Right atrium auricular region (tissue), 2 donors: ENCODE data around the gene WFS1. TPM values are rescaled to one million over a fixed set of nuclear protein-coding genes. Genes with fewer than 3 reads are reported as not detected.

Source experiments
- DNase-seq: peaks from one replicate; pipeline ENCODE4 v3.0.0-alpha.2; 2019; ENCODE audit warnings: low spot score
- H3K27ac ChIP-seq, 2 donors: fragments of 200-600 bp; sonication (generic); 1 replicate in 1 of 2; 2 replicates in 1 of 2; pipeline ENCODE4 v1.5.1; 2016 to 2019
- H3K27me3 ChIP-seq, 2 donors: fragments of 200-600 bp; sonication (generic); one replicate each; pipeline versions ENCODE4 v1.5.1 to v1.6.0; 2017 to 2019
- H3K36me3 ChIP-seq: fragments of 200-600 bp; sonication (generic); one replicate; pipeline ENCODE4 v1.5.1; 2016
- H3K4me1 ChIP-seq, 2 donors: fragments of 200-600 bp; sonication (generic); one replicate each; pipeline versions ENCODE4 v1.5.1 to v1.6.0; 2017 to 2019
- H3K4me3 ChIP-seq, 2 donors: fragments of 200-600 bp; sonication (generic); 1 replicate in 1 of 2; 2 replicates in 1 of 2; pipeline ENCODE4 v1.5.1; 2017 to 2019; ENCODE audit warnings: mild to moderate bottlenecking in 1 of 2, moderate library complexity in 1 of 2
- H3K9me3 ChIP-seq, 2 donors: fragments of 200-600 bp; sonication (generic); one replicate each; pipeline ENCODE4 v1.5.1; 2019
- CTCF ChIP-seq, 2 donors: fragments of 200-600 bp; sonication (generic); IDR thresholded peaks; one replicate each; pipeline ENCODE4 v1.5.1; 2019; ENCODE audit warnings: antibody characterized with exemption in 2 of 2
- total RNA-seq, 2 donors: library from RNA; depleted of rRNA; stranded (reverse); fragments of >200 nt; gene quantifications; one replicate each; pipeline ENCODE4 v1.1.0, GENCODE V29; 2016

WFS1 gene
- total RNA-seq, 2 donors from 2014 or later, result 111 to 112 TPM

- no peak for DNase-seq
- Histone ChIP-seq H3K27ac (no peak overlapping the region), H3K9me3 (no peaks in the 10 kb centered on the region), H3K4me1 (peaks cover 0 to 6% of the 10 kb centered on the region in 2 donors), H3K27me3 (no peaks in the 10 kb centered on the region), H3K36me3 (no peaks in the 10 kb centered on the region), H3K4me3 (no peak overlapping the region)
- no peak for TF ChIP-seq CTCF (IDR thresholded peaks at IDR 0.05)
Measured at GRCh38 chr4:6346373-6347110, 76.9 kb downstream of the WFS1 start.

- no peak for DNase-seq
- Histone ChIP-seq H3K27me3 (no peaks in the 10 kb centered on the region), H3K9me3 (no peaks in the 10 kb centered on the region), H3K27ac (no peak overlapping the region), H3K36me3 (no peaks in the 10 kb centered on the region), H3K4me1 (peaks cover 0 to under 1% of the 10 kb centered on the region in 2 donors), H3K4me3 (no peak overlapping the region)
- no peak for TF ChIP-seq CTCF (IDR thresholded peaks at IDR 0.05)
Measured at GRCh38 chr4:6347511-6348045, 77.9 kb downstream of the WFS1 start.

- no peaks in the 10 kb centered on the region for H3K27me3 ChIP-seq
- no peaks in the 10 kb centered on the region for H3K36me3 ChIP-seq
- H3K4me3 ChIP-seq, result no peak overlapping the region
- H3K9me3 ChIP-seq, result no peaks in the 10 kb centered on the region
- no peaks in the 10 kb centered on the region for H3K4me1 ChIP-seq
- no peak for TF ChIP-seq CTCF (IDR thresholded peaks at IDR 0.05)
- no peak for DNase-seq
- H3K27ac ChIP-seq, result no peak overlapping the region
Measured at GRCh38 chr4:6348408-6348807, 78.8 kb downstream of the WFS1 start.

- Histone ChIP-seq H3K4me3 (no peak overlapping the region), H3K4me1 (no peaks in the 10 kb centered on the region), H3K27ac (no peak overlapping the region), H3K36me3 (no peaks in the 10 kb centered on the region), H3K9me3 (no peaks in the 10 kb centered on the region), H3K27me3 (no peaks in the 10 kb centered on the region)
- no peak for DNase-seq
- TF ChIP-seq CTCF (IDR thresholded peaks at IDR 0.05), result no peak
Measured at GRCh38 chr4:6349896-6350603, 80.4 kb downstream of the WFS1 start.

- DNase-seq, result no peak
Measured at GRCh38 chr4:6350646-6351045, 81.0 kb downstream of the WFS1 start.

More at GRCh38 chr4:6350646-6351045, 81.0 kb downstream of the WFS1 start:
- H3K4me1 ChIP-seq, result no peaks in the 10 kb centered on the region
- H3K4me3 ChIP-seq, result no peak overlapping the region
- H3K36me3 ChIP-seq, result no peaks in the 10 kb centered on the region
- H3K9me3 ChIP-seq, result no peaks in the 10 kb centered on the region
- H3K27me3 ChIP-seq, result no peaks in the 10 kb centered on the region
- no peak for TF ChIP-seq CTCF (IDR thresholded peaks at IDR 0.05)
- no peak overlapping the region for H3K27ac ChIP-seq
